ENCODE data around the gene SLC49A3. TPM values are rescaled to one million over a fixed set of nuclear protein-coding genes. Genes with fewer than 3 reads are reported as not detected.

SLC49A3 gene
- total RNA-seq, 1 experiment from 2014 or later, result 5.5 TPM

GRCh38 chr4:702618-703048 lies 13.7 kb upstream of the SLC49A3 start:
- no peaks in the 10 kb centered on the region for H3K36me3 ChIP-seq (ENCODE audit: control insufficient read depth in 1 of 2, insufficient read depth in 2 of 2, low read length in 2 of 2)
- RAD21 ChIA-PET (ENCODE audit: low non-redundant PET in 1 of 2, low total read pairs in 2 of 2, uncharacterized antibody in 2 of 2, unreplicated experiment in 2 of 2), result no interaction called here
- H3K79me2 ChIP-seq (ENCODE audit: insufficient read depth, low read length), result peaks cover 16% of the 10 kb centered on the region
- H3K4me3 ChIP-seq (replicated peaks in 1 of 2; ENCODE audit: low read depth in 1 of 2, low read length in 2 of 2), result no peak overlapping the region
- H3K27me3 ChIP-seq (ENCODE audit: insufficient read depth, low read length), result no peaks in the 10 kb centered on the region
- H3K27ac ChIP-seq (ENCODE audit: low read depth, low read length), result no peak overlapping the region
- H3K4me2 ChIP-seq (ENCODE audit: low read length), result no peak overlapping the region
- intact Hi-C loops (cut with micrococcal nuclease), result no loop called here
- no peak for TF ChIP-seq POLR2A (IDR thresholded peaks at IDR 0.05; ENCODE audit: borderline replicate concordance, extremely low read depth, insufficient read depth, insufficient read length)
- TF ChIP-seq TCF7L2 (IDR thresholded peaks at IDR 0.05; ENCODE audit: borderline replicate concordance, extremely low read depth, insufficient read depth, insufficient read length), result no peak
- TF ChIP-seq JUND (IDR thresholded peaks at IDR 0.05), result no peak
- no peak for TF ChIP-seq RAD21 (IDR thresholded peaks at IDR 0.05; ENCODE audit: low read depth)
- TF ChIP-seq EZH2 (IDR thresholded peaks at IDR 0.05), result no peak
- TF ChIP-seq ZNF274 (IDR thresholded peaks at IDR 0.05; ENCODE audit: low read depth, low read length), result no peak
- no peak for TF ChIP-seq ELF1 (IDR thresholded peaks at IDR 0.05; ENCODE audit: borderline replicate concordance, low read depth)
- TF ChIP-seq POLR2AphosphoS5 (IDR thresholded peaks at IDR 0.05; ENCODE audit: low read depth, low read length), result no peak
- no peak for TF ChIP-seq MAX (IDR thresholded peaks at IDR 0.05)
- no peak for TF ChIP-seq FOSL1 (IDR thresholded peaks at IDR 0.05; ENCODE audit: low read depth)
- no peak for TF ChIP-seq CBX3 (IDR thresholded peaks at IDR 0.05; ENCODE audit: low read depth)
- no peak for TF ChIP-seq EGR1 (IDR thresholded peaks at IDR 0.05; ENCODE audit: low read depth)
- TF ChIP-seq SP1 (IDR thresholded peaks at IDR 0.05; ENCODE audit: low read depth), result no peak
- TF ChIP-seq YY1 (IDR thresholded peaks at IDR 0.05; ENCODE audit: extremely low read depth, insufficient replicate concordance, low read depth, low read length), result no peak
- TF ChIP-seq SIN3A (IDR thresholded peaks at IDR 0.05; ENCODE audit: low read depth), result no peak
- TF ChIP-seq, protein P1, sequence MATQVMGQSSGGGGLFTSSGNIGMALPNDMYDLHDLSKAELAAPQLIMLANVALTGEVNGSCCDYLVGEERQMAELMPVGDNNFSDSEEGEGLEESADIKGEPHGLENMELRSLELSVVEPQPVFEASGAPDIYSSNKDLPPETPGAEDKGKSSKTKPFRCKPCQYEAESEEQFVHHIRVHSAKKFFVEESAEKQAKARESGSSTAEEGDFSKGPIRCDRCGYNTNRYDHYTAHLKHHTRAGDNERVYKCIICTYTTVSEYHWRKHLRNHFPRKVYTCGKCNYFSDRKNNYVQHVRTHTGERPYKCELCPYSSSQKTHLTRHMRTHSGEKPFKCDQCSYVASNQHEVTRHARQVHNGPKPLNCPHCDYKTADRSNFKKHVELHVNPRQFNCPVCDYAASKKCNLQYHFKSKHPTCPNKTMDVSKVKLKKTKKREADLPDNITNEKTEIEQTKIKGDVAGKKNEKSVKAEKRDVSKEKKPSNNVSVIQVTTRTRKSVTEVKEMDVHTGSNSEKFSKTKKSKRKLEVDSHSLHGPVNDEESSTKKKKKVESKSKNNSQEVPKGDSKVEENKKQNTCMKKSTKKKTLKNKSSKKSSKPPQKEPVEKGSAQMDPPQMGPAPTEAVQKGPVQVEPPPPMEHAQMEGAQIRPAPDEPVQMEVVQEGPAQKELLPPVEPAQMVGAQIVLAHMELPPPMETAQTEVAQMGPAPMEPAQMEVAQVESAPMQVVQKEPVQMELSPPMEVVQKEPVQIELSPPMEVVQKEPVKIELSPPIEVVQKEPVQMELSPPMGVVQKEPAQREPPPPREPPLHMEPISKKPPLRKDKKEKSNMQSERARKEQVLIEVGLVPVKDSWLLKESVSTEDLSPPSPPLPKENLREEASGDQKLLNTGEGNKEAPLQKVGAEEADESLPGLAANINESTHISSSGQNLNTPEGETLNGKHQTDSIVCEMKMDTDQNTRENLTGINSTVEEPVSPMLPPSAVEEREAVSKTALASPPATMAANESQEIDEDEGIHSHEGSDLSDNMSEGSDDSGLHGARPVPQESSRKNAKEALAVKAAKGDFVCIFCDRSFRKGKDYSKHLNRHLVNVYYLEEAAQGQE (IDR thresholded peaks at IDR 0.05; ENCODE audit: low read depth), result no peak
- TF ChIP-seq, protein P2, sequence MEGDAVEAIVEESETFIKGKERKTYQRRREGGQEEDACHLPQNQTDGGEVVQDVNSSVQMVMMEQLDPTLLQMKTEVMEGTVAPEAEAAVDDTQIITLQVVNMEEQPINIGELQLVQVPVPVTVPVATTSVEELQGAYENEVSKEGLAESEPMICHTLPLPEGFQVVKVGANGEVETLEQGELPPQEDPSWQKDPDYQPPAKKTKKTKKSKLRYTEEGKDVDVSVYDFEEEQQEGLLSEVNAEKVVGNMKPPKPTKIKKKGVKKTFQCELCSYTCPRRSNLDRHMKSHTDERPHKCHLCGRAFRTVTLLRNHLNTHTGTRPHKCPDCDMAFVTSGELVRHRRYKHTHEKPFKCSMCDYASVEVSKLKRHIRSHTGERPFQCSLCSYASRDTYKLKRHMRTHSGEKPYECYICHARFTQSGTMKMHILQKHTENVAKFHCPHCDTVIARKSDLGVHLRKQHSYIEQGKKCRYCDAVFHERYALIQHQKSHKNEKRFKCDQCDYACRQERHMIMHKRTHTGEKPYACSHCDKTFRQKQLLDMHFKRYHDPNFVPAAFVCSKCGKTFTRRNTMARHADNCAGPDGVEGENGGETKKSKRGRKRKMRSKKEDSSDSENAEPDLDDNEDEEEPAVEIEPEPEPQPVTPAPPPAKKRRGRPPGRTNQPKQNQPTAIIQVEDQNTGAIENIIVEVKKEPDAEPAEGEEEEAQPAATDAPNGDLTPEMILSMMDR (IDR thresholded peaks at IDR 0.05 in 2 of 3, conservative IDR thresholded peaks at IDR 0.05 in 1 of 3; ENCODE audit: borderline replicate concordance in 1 of 3, insufficient read depth in 1 of 3, low read depth in 2 of 3, low read length in 2 of 3), result no peak
- TF ChIP-seq ZFX (IDR thresholded peaks at IDR 0.05), result no peak
- no peak overlapping the region for H2AFZ ChIP-seq (ENCODE audit: low read depth, low read length, poor library complexity, severe bottlenecking)
- no peaks in the 10 kb centered on the region for H3K9me3 ChIP-seq (ENCODE audit: control insufficient read depth in 1 of 2, insufficient read depth in 1 of 2, low read depth in 1 of 2, low read length in 2 of 2)
- H3K9ac ChIP-seq (ENCODE audit: low read length), result no peak overlapping the region
- no peaks in the 10 kb centered on the region for H3K9me2 ChIP-seq (ENCODE audit: insufficient read depth)
- no TSS peak for BruUV-seq (replicated peaks)
- H4K20me1 ChIP-seq (ENCODE audit: insufficient read depth), result no peaks in the 10 kb centered on the region
- peaks cover 3 to 9% of the 10 kb centered on the region in 2 experiments; a peak in 3 of 4 replicates for H3K4me1 ChIP-seq (ENCODE audit: control insufficient read depth in 1 of 2, insufficient read depth in 2 of 2, low read length in 2 of 2)
- POLR2A ChIA-PET, result no interaction called here
- CTCF ChIA-PET, result no interaction called here
- ATAC-seq, result no peak
- DNase-seq (ENCODE audit: low read depth, low spot score), result no peak

All from HCT116 (cell line).